ENCODE results near the gene ACD.

GRCh38 chr16:67675579-67675935 is 15.5 kb upstream of the ACD start:
- TF ChIP-seq, protein P1, sequence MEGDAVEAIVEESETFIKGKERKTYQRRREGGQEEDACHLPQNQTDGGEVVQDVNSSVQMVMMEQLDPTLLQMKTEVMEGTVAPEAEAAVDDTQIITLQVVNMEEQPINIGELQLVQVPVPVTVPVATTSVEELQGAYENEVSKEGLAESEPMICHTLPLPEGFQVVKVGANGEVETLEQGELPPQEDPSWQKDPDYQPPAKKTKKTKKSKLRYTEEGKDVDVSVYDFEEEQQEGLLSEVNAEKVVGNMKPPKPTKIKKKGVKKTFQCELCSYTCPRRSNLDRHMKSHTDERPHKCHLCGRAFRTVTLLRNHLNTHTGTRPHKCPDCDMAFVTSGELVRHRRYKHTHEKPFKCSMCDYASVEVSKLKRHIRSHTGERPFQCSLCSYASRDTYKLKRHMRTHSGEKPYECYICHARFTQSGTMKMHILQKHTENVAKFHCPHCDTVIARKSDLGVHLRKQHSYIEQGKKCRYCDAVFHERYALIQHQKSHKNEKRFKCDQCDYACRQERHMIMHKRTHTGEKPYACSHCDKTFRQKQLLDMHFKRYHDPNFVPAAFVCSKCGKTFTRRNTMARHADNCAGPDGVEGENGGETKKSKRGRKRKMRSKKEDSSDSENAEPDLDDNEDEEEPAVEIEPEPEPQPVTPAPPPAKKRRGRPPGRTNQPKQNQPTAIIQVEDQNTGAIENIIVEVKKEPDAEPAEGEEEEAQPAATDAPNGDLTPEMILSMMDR (IDR thresholded peaks at IDR 0.05): no peak
- TF ChIP-seq POLR2A (IDR thresholded peaks at IDR 0.05): no peak

Measured in body of pancreas (tissue), 4 donors.